Putamen (tissue), 1 donor: ENCODE data around the gene PDC.
"Not testable (repeated sequence)": the region's sequence is repeated elsewhere in the genome, so short reads cannot be mapped to it uniquely, and the experiment has no call there.

Source experiments
- DNase-seq: peaks from one replicate; pipeline ENCODE4 v3.0.0-alpha.2; 2016; ENCODE audit warnings: low spot score

The PDC gene

DNA sequence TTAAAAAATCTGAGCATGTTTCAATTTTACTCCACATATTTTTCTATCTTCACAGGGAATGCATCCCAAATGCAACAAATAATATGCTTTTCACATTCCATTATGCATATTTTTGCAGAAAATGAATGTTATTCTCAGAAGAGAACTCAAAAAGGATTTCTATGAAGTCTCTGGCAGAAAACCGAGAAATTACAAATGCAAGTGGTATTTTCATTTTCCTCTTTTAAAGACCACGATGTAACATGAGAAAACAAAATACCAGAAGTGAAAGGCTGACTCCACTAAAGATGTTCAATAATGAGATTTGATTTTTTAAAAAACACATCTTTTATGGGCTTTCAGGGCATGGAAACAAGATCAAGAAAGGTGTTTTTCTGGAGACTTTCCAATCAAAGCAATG, 5.0 kb upstream of the PDC start:
- DNase-seq: no peak

DNA sequence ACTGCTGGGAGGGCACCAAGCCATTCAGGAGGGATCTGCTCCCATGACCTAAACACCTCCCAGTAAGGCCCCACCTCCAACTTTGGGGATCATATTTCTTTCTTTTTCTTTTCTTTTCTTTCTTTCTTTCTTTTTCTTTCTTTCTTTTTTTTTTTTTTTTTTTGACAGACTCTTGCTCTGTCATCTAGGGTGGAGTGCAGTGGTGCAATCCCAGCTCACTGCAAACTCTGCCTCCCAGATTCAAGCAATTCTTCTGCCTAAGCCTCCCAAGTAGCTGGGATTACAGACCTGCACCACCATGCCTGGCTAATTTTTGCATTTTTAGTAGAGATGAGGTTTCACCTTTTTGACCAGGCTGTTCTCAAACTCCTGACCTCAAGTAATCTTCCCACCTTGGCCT, 4.6 kb upstream of the PDC start:
- DNase-seq: not testable (repeated sequence)

DNA sequence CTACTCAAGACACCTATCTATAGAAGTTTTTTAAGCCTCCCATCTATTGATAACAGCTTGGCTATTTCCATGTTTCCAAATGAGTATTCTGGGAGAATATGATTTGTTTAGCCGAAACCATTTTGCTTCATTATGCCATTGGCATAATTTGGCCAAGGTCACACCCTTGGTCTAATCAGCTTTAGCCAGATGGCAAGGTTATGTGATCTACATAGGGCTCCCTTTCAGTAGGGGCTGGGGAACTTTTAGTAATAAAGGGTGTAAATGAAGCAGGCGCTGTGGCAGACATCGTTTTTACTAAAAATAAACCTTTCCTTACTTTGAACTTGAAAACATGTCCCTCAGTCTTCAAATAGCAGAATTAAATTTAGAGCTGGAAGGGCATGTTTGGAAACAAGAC, 3.0 kb upstream of the PDC start:
- no peak for DNase-seq

DNA sequence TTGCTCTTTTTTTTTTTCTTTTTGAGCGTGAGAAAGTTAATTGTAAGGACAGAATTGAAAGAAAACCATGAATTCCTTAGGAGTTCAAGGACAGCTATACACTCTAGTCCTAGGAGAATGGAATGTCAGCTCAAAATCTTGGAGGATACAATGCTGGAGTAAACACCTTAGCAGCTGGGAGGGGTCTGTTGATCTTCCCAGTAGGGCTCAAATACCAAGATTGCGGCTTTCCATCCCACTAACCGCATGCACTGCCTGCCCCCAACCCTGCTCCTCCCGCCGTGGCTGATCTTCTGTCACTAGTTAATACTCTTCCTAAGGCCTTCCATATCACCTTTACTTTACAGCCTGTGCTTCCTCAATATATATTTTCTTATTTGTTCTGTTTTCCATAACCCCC, 2.6 kb upstream of the PDC start:
- no peak for DNase-seq

DNA sequence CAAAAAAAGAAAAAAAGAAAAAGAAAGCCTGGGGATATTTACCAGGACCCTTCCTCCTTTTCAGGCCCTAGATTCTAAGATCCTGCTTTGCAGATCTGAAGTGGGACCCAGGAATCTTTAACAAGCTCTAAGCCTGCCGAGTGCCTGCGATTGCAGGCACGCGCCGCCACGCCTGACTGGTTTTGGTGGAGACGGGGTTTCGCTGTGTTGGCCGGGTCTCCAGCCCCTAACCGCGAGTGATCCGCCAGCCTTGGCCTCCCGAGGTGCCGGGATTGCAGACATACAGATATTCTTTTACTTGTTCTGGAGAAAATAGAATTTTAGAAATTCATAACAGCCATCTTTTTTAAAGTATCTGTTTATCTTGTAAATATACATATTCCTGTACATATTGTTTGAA, 1.8 kb downstream of the PDC start:
- DNase-seq: not testable (repeated sequence)

DNA sequence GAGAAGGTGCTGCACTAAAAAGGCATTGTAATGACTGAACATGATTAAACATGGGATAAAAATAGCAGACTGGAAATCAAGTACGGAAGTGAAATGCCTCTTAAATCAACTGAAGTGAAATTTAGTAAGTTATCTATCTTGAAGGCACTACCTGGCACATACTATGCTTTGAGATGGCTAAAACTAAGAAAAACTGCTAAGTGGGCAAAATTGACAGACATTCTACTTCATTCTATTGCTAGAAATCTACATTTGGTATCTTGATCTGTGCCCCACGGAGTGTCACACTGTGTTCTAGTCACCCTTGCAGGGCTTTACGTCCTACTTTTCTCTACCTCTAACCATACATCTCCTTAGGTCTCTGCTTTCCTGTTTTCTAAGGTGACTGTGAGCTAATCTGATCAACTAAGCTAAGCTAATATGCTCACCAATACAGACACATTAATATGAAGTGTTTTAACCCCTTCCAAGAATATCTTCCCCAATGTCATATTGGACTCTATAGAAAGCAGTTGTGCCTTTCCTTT, 4.1 kb downstream of the PDC start:
- no peak for DNase-seq

DNA sequence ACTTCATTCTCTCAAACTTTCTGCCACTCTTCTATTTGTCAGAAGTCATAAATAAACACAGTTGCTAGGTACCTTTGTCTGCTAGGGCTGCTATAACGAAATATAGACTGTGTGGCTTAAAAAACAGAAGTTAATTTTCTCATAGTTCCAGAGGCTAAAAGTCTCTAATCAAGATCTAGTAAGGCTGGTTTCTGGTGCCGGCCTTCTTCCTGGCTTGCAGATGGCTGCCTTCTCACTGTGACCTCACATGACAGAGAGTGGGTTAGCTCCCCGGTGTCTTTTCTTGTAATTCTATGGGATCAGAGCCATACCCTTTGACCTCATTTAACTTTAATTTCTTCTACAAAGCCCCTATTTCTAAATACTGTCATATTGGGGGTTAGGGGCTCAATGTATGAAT, 5.9 kb downstream of the PDC start:
- DNase-seq: no peak

DNA sequence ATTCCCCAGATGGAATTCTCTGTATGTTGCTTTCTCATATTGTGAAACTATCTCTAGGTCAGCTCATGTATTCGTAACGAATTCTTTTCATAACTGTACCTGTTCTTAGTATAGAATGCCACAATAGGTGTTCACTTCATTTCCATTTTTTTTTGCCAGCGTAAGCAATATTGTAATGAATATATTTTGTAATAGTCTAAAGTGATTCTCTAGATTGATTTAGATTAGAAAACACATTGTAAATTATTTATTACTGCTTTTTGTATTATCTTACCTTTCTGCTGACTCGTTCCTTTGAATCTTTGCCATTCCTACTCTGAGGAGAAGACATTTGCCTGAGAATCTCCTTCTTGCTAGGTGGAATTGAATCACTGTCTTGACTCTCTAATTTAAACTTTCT, 14.8 kb downstream of the PDC start:
- no peak for DNase-seq

DNA sequence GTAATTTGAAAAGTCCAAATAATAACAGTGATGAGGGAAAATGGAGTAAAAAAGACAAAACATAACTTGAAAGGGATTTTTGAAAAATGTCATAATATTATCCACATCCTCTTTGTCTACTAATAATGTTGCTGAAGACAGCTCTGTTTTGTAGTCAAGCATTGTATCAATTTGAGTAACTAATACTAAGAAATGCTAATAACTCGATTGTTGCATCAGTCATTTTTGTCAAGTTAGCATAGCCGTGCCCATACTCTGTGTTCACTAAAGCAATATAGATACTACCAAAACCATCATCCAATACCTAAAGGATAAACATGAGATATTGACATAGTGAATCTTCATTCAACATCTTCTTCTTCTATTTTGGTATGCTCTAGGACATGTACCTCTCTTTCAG, 17.3 kb downstream of the PDC start:
- DNase-seq: no peak

DNA sequence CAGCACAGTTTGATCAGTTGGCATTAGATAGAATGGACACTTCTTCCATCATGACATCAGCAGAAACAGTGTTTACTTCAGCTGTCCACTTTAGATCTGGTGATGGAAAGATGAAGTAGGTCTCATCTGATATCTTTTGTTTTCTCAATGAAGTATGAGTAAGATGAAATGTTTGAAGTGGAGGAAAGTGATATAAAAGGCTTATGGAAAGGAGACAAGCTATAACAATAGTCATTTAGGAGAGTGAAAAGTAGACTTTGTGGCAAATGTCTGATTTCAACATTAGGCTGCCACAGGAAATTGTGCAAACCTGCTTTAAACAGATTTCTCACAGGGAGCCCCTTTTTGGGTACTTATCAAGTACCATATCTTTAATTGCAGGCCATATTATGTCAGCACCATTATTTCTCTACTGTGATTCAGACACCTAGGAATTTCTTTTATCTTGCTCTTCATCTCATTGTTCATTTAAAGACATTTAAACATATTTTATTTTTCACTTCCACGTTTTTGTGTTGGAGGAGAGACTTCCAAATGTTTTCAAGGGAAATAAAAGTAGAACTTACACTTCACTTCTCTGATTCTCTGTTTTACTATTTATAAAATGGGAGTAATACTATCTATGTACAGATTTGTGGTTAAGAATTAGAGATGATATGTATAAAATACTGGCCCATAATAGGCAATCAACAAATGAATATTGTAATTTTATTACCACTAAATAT, 18.1 kb downstream of the PDC start:
- DNase-seq: no peak

DNA sequence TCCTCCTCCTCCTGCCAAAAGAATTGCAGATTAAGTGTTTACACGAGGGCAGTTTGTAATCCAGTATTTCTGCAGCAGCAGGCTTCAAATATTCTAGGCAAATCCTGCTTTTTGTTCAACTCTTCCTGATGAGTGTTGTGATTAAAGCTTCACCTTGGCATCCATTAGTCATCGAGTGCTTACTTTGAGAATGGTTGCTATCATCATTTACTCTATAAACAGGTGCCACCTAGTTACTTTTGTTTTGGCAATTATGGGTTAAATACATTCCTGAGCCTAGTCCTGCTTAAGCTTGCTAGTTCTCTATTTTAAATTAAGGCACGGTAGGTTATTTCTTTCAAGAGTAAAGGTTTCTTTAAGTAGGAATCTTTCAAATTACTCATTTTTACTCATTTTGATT, 20.3 kb downstream of the PDC start:
- no peak for DNase-seq

DNA sequence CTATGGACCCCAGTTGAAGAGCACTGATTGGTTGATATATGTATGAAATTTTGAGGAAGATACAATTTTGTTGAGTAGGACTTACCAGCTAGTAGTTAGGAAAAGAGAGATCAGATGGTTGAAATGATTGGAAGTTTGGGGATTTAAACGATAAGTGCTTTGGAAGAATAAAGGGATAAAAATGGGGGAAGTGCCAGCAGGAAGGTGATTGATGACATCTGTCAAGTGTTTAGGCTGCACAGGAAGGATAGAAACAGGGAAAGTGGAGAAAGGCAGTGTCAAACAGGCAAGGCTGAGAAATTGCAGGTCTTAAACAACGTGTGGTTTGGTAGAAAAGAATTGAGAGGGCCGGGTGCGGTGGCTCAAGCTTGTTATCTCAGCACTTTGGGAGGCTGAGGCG, 22.3 kb downstream of the PDC start:
- DNase-seq: no peak

DNA sequence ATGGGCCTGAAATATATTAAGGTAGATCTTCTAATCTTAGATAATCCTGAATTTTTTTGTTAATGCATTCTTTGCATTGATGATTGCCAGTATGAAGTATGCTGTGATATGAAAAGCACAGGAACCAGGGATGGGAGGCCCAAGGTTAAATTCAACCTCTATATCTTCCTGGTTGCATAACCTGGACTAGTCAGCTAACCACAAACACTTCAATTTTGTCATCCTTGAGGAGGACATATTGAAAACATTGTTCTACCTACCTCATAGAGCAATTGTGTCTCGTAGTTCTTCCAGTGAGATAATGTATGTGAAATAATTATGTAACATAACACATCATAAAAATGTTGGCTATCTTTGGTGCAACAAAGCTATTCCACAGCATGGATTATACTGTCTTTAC, 25.6 kb downstream of the PDC start:
- DNase-seq: no peak

DNA sequence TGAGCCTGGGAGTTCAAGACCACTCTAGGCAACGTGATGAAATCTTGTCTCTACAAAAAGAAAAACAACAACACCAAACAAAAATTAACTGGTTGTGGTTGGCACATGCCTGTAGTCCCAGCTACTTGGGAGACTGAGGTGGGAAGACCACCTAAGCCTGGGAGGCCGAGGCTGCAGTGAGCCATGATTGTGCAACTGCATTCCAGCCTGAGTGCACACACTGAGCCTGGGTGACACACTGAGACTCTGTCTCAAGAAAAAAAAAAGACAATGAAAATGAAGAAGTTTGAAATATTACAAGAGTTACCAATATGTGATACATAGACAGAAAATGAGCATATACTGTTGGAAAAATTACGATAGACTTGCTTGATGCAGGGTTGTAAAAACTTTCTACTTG, 31.9 kb downstream of the PDC start:
- DNase-seq: no peak

DNA sequence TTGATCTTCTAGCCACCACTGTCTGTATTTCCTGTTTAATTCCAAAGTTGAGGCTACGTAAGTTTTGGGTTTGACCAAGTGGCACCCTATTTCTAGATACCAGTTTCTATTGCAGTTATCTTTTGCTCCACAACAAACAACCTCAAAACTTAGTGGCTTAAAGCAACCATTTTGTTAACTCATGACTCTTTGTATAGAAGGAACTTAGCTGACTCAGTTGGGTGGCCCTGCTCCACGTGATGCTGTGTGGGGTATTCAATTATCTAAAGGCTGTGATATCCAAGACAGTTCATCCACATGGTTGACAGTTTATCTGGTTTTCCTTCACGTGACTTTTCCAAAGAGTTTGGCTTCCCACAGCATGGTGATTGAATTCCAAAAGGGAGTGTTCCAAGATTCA, 34.8 kb downstream of the PDC start:
- DNase-seq: no peak

DNA sequence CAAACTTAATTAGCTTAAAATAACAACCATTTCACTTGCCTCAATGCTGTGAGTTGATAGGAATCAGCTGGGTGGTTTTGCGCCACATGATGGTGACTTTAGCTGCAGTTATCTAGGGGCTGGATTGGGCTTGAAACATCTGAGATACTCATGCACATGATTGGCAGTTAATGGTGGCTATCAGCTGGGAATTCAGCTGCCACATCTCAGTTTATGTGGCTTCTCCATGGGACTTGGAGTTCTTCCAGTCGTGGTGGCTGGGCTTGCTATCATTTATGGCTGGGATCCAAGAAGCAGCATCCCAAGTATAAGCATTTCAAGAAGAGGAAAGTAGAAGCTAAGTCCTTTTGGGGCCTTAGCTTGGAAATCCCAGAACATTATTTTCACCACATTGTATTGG, 36.4 kb downstream of the PDC start:
- DNase-seq: no peak

DNA sequence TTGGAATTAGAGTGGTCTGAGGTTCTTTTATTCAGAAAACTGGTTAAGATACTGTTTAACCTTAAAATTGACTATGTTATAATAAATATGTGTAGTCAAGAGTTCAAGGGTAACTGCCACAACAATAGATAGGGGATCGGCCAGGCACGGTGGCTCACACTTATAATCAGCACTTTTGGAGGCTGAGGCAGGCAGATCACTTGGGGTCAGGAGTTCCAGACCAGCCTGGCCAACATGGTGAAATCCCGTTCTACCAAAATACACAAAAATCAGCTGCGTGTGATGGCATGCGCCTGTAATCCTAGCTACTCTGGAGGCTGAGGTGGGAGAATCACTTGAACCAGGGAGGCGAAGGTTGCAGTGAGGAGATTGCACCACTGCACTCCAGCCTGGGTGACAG, 39.5 kb downstream of the PDC start:
- DNase-seq: no peak

DNA sequence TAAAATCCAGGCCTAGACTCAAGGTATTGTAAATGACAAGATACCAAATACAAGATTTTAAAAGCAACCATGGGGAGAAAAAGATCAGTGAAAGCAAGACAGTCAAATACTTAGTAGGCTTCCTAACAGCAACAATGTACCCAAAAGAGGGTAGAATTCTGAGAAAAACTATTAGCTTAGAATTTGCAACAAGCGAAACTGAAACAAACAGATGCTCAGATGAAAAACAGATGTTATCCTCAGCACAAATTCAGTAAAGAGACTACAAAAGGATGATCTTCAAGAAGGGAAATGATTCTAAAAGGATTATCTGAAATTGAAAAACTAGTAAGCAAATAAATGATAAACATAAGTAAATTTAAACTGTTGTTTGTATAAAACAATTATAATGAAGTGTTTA, 40.0 kb downstream of the PDC start:
- no peak for DNase-seq

DNA sequence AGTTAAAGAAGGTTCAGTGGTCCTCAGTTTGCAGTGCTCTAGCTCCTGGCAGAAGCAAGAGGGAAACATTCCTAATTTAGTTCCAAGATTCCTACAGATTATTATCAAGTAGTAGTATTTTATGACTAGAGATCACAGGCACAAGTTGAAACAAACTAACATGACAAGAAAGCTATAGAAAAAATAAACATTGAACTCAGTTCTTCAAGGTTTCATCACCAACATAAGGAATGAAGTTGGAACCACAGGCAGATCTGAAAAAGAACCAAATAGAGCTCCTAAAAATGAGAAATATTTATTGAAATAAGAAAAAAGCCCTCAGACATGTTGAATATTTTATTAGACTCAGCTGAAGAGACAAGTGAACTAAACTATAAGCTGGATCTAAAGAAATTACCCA, 40.6 kb downstream of the PDC start:
- no peak for DNase-seq

DNA sequence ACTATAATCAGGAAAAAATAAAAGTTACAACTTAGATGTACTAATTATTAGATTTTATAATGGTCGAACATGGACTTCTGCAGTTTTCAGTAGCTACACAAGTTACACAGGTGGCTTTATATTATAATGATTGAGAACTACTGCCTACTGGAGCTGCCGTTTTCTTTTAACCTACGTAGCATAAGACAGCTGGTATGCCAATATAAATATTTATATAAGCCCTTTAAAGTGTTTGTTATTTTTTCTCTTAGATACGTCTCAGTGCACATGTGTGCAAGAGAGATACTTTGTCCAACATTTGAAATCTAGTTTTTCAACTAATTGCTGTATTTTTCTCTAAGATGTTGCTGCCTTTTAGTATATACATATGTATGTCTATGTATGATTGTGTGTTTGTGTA, 42.4 kb downstream of the PDC start:
- DNase-seq: no peak

DNA sequence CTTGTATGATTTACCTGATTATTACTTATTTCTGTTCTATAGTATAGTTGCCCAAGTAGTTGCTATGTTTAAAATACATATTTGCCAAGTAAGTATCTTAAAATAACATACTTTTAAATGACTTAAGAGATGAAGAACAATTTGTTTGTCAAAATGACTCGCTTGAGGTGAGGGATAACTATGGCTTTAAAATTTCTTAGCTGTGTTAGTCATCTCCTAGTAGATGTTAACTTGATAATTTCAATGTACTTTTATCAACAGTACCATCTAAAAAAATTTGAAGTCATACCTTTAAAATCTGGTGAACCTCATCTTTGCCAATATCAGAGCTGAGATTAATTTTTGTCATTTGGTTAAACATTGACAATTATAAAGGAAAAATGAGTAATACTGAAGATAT, 47.6 kb downstream of the PDC start:
- no peak for DNase-seq

DNA sequence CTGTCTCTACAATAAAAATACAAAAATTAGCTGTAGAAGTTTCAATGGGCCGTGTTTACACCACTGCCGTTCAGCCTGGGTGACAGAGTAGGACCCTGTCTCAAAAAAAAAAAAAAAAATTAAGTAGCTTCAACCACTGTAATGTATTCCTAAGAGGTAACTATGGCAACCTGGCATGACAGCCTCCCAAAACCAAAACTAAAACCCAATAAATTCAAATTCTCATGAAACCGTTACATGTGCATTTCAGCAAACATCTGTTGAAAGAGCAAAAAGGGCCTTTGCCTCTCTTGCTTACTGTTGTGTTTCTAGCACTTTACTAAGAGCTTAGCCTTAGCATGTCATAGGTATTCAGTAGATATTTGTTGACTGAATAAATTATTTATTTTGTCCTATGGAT, 51.8 kb downstream of the PDC start:
- DNase-seq: no peak

DNA sequence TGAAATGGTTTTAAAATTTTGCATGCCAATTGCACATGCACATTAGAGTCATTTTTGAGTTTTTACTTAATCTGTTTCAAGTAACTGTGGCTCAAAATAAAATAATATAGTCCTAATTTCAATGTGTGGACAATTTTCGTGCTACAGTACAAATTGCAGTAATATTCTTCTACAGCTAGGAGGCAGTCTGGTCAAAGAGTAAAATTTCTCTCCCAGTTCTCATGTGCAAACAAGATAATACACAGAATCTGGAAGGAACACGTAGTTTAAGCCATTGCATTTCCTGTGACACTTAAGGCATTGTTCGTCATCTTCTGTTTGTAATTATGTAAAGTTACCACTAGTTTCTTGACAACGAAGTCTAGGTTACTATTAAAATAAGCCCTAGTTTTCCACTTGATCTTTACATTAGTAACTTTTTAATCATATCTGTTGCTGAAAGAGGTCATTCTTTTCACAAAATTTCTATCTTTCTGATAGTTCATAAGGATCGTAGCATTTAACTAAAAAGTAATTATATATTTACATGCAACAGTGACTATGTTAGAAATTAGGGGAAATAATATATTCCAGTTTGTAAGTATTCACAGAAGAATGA, 56.4 kb downstream of the PDC start:
- DNase-seq: peak; percentile 17

DNA sequence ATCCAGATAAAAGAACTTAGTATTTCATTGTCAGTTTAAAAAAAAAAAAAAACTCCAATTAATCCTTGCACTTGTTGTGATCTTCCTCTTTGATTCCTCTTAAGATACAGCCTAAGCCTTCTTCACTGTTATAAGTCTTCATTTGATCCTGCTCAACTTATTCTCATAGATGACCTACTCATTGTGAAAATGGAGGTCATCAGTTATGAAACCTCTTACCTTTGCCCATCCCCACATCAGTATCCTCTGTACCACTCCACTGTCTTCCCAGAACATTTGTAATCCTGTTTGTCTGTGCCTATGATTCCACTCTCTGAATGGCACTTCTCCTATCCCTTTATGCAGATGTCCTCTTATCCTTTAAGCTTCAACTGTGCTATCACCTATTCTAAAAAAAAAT, 57.3 kb downstream of the PDC start:
- no peak for DNase-seq
